Panc1 (cell line): ENCODE measurements around the gene MEF2D.

Experiments used
- CTCF ChIP-seq: fragments of 450-650 bp; IDR thresholded peaks from 2 replicates; pipeline ENCODE4 v1.5.1; 2017; ENCODE audit warnings: mild to moderate bottlenecking
- POLR2AphosphoS5 ChIP-seq: IDR thresholded peaks from 2 replicates; pipeline ENCODE4 v1.6.1; 2012; ENCODE audit warnings: mild to moderate bottlenecking, low read depth, low read length, moderate library complexity
- REST ChIP-seq, 2 experiments: IDR thresholded peaks; 2 replicates each; pipeline ENCODE4 v1.6.1; 2011 to 2012; ENCODE audit warnings: low read depth in 2 of 2, control low read depth in 1 of 2, low read length in 1 of 2, mild to moderate bottlenecking in 1 of 2, moderate library complexity in 1 of 2; ENCODE audit not compliant: insufficient read depth in 1 of 2
- SIN3A ChIP-seq: IDR thresholded peaks from 2 replicates; pipeline ENCODE4 v1.6.1; 2012; ENCODE audit warnings: low read depth, mild to moderate bottlenecking, low read length, moderate library complexity, borderline replicate concordance; ENCODE audit not compliant: insufficient read depth
- TCF7L2 ChIP-seq: IDR thresholded peaks from 2 replicates; pipeline ENCODE4 v1.6.1; 2011; ENCODE audit warnings: mild to moderate bottlenecking, low read depth, low read length, inconsistent platforms

GRCh38 chr1:156528875-156529425, 28.4 kb upstream of the MEF2D start:
- no peak for TF ChIP-seq CTCF
- TF ChIP-seq REST (IDR thresholded peaks at IDR 0.05; ENCODE audit: insufficient read depth in 1 of 2, low read depth in 2 of 2, low read length in 1 of 2), result no peak
- no peak for TF ChIP-seq POLR2AphosphoS5
- TF ChIP-seq SIN3A, result no peak
- TF ChIP-seq TCF7L2, result no peak
